PFSK-1 (cell line): ENCODE measurements around the gene OSBPL3.

Experiments used
- FOXP2 ChIP-seq: optimal IDR thresholded peaks from 2 replicates; pipeline ENCODE3; 2011; ENCODE audit warnings: borderline replicate concordance, control low read depth, inconsistent platforms; ENCODE audit not compliant: insufficient read depth; ENCODE audit errors: extremely low read length, extremely low read depth
- POLR2AphosphoS5 ChIP-seq: IDR thresholded peaks from 2 replicates; pipeline ENCODE4 v1.6.1; 2012; ENCODE audit warnings: low read depth, mild to moderate bottlenecking, control low read depth, low read length, moderate library complexity
- SIN3A ChIP-seq: IDR thresholded peaks from 2 replicates; pipeline ENCODE4 v1.6.1; 2012; ENCODE audit warnings: mild to moderate bottlenecking, low read length, moderate library complexity, borderline replicate concordance; ENCODE audit not compliant: insufficient read depth
- TAF1 ChIP-seq: IDR thresholded peaks from 2 replicates; pipeline ENCODE4 v1.6.1; 2012; ENCODE audit warnings: low read length, control low read depth, borderline replicate concordance; ENCODE audit not compliant: insufficient read depth
- TF ChIP-seq, protein P1 (sequence below), 2 experiments: IDR thresholded peaks; 2 replicates each; pipeline versions ENCODE4 v1.6.1 to v1.8.0; 2011 to 2012; ENCODE audit warnings: low read depth in 2 of 2, low read length in 2 of 2, control low read depth in 1 of 2, inconsistent platforms in 1 of 2, mild to moderate bottlenecking in 1 of 2, moderate library complexity in 1 of 2; ENCODE audit not compliant: insufficient read depth in 1 of 2

The OSBPL3 gene

DNA sequence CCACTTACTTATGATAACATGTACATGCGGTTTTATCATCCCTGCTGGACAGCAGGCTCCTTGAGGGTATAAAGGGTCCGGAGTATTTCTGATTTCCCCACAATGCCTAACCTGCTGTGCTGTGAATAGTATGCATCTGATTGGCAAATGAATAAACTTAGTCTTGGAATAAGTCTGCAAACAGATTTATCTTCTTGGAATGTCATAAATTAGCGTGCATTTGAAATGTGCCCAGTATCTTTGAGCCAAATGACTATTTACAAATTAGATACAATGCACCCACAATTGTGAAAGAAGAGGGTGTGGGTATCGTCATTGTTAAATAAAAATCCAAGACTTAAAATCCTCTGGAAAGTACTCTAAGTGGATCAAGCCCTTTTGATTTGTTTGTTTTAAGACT is 106.0 kb downstream of the OSBPL3 start:
- TF ChIP-seq, protein P1, sequence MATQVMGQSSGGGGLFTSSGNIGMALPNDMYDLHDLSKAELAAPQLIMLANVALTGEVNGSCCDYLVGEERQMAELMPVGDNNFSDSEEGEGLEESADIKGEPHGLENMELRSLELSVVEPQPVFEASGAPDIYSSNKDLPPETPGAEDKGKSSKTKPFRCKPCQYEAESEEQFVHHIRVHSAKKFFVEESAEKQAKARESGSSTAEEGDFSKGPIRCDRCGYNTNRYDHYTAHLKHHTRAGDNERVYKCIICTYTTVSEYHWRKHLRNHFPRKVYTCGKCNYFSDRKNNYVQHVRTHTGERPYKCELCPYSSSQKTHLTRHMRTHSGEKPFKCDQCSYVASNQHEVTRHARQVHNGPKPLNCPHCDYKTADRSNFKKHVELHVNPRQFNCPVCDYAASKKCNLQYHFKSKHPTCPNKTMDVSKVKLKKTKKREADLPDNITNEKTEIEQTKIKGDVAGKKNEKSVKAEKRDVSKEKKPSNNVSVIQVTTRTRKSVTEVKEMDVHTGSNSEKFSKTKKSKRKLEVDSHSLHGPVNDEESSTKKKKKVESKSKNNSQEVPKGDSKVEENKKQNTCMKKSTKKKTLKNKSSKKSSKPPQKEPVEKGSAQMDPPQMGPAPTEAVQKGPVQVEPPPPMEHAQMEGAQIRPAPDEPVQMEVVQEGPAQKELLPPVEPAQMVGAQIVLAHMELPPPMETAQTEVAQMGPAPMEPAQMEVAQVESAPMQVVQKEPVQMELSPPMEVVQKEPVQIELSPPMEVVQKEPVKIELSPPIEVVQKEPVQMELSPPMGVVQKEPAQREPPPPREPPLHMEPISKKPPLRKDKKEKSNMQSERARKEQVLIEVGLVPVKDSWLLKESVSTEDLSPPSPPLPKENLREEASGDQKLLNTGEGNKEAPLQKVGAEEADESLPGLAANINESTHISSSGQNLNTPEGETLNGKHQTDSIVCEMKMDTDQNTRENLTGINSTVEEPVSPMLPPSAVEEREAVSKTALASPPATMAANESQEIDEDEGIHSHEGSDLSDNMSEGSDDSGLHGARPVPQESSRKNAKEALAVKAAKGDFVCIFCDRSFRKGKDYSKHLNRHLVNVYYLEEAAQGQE (IDR thresholded peaks at IDR 0.05; ENCODE audit: insufficient read depth in 1 of 2, low read depth in 2 of 2, low read length in 2 of 2), result no peak
- TF ChIP-seq FOXP2 (no peak), TAF1 (no peak), POLR2AphosphoS5 (no peak), SIN3A (no peak)

DNA sequence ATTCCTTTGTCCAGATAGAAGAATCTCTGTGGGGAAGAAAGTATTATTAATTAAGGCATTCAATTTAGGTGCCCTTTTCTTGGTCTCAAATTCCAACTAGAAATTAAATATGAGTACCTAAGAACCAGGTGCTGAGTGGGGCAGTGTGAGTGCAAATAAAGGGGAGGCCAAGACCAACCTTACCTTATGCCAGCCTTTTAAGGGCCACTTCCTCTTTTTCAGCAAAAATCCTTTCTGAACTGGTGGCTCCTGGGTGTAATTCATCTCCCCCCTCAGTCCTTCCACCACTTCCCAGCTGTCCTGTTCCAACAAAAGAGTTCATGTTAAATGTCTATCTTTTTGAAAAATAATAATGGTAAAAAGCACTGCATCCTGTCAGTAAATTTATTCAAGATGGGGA is 108.2 kb downstream of the OSBPL3 start:
- TF ChIP-seq SIN3A, result no peak

DNA sequence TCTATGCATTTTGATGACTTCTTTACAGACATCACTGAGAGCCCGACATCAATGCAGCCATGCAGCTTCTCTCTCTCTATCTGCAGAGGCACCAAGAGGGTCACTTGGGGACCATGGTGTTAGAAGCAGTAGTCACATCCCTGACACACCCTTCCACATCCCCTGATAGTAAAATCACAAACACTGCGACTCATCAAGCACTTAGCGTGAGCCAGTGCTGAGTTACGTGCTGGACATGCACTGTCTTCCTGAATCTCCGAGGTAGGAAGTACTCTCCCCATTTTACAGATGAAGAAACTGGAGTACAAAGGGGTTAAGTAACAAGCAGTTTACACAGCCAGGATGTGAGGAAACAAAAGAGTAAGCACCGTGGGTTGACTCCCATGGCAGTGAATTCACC is 109.2 kb downstream of the OSBPL3 start:
- TF ChIP-seq SIN3A (no peak), TAF1 (no peak), POLR2AphosphoS5 (no peak)
- TF ChIP-seq, protein P1 (IDR thresholded peaks at IDR 0.05; ENCODE audit: insufficient read depth in 1 of 2, low read depth in 2 of 2, low read length in 2 of 2), result no peak

DNA sequence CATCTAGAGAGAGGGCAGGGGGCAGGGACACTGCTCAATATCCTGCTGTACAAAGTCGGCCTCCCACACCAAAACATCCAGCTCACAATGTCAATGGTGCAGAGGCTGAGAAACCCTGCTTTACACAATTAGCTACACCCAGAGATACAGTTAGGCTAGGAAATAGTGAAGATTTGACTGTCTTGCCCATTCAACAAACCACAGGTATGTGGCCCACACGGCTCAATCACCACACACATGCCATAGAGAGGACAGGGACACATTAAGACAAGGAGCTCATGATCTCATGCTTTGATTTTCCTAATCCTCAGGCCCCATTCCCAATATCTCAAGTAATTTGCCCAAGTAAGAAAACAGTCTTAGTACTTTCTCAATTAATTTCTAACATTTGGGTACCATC is 110.4 kb downstream of the OSBPL3 start:
- TF ChIP-seq FOXP2, result no peak
- no peak for TF ChIP-seq TAF1
- TF ChIP-seq, protein P1 (IDR thresholded peaks at IDR 0.05; ENCODE audit: insufficient read depth in 1 of 2, low read depth in 2 of 2, low read length in 2 of 2), result no peak
- no peak for TF ChIP-seq SIN3A
- no peak for TF ChIP-seq POLR2AphosphoS5

DNA sequence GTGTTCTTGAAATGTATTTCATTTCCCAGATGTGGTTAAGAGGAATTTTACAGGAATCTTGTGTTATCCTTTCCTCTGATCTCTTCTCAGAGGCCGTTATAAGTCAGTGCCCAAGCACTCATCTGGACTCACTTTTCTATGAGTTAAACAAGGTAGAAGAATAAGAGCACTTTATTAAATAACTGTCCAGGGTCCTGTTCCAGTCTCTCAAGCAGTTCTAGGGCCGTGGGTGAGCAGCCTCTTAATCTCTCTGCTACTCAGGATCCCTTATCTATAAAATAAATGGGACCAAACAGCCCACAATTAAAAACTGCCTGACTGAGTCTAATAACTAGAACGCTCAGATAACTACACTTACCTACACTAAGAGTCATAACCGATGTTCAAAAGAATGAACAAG is 111.2 kb downstream of the OSBPL3 start:
- TF ChIP-seq POLR2AphosphoS5 (no peak), FOXP2 (no peak), SIN3A (no peak), TAF1 (no peak)
- TF ChIP-seq, protein P1 (IDR thresholded peaks at IDR 0.05; ENCODE audit: insufficient read depth in 1 of 2, low read depth in 2 of 2, low read length in 2 of 2), result no peak
